ENCODE measurements around the gene MT1X. TPM values are rescaled to one million over a fixed set of nuclear protein-coding genes. Genes with fewer than 3 reads are reported as not detected.

The MT1X gene
- polyA plus RNA-seq, 2 of the 4 experiments (the other 2 are of a cell fraction), result 44.0 to 131 TPM

DNA sequence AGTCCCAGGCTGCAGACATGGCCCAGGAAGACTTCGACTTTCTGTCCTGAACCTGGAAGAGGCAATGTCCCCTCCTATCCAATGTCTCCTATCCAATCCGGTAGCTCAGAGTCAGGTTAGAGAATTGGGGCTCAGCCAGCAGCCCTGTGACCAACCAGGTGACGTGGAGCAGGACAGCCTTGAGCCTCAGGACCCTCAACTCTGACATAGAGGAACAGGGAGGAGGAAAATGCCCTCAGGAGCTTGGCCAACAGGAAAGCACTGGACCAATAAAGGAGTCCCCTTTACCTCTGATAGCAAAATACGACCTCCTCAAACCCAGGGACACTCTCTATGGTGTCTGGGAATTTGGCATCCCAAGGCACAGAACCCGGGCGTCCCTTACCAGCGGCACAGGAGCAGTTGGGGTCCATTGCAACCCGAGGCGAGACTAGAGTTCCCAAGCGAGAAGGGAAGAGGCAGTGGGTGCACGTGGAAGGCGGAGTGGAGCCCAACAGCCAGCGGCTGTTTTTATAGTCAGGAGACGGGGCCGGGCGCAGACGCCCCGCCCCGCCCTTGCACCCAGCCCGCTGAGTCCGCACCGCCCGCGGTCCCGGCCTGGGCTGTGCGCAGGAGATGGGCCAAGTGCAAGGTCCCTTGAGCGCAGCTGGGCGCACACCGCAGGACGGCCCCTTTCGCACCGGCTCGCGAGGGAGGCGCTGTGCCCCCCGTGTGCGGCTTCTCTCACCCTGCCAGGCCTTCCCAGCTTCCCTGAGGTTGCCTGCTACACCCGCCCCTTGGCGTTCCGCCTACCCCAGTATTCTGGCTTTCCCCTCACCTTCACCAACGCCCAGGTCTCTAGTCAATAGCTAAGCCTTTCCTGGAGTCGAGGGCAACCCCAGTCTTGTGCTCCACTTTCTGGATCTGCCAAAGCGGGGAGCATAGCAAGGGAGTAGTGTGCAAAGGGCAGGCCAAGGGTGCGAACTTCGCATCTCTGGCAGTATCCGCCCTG, 14.4 kb upstream of the MT1X start, which contains the start of gene MT1G:
TSS of gene MT1G (minus strand) at position 485 of the 991 bp plus-strand sequence. CDS start at position 413, 72 bp downstream.
- no peak for FAIRE-seq
- H3K4me2 ChIP-seq, result no peak within 1 kb of the TSS
- ChIA-PET CTCF (interaction anchor here (0.7 to 1.9 kb wide), 5 partner anchors 17 to 34 kb away, joined by 3 to 6 read pairs (median 3); no protein-coding TSS in a partner anchor), POLR2A (interaction anchor here (1.1 kb wide), 1 partner anchor 11 kb away, joined by 4 read pairs; no protein-coding TSS in a partner anchor)
- TF ChIP-seq SMC3 (IDR thresholded peaks at IDR 0.05) (no peak), NPAS2 (CRISPR knock-in tag; IDR thresholded peaks at IDR 0.05; ENCODE audit: borderline replicate concordance) (no peak), POLR2A (IDR thresholded peaks at IDR 0.05; ENCODE audit: low read length) (no peak), ZSCAN20 (CRISPR knock-in tag; IDR thresholded peaks at IDR 0.05) (no peak), SREBF2 (IDR thresholded peaks at IDR 0.05) (no peak), TFCP2L1 (CRISPR knock-in tag; IDR thresholded peaks at IDR 0.05) (no peak), MAX (IDR thresholded peaks at IDR 0.05) (no peak), PHF8 (IDR thresholded peaks at IDR 0.05; ENCODE audit: borderline replicate concordance, low read depth) (no peak), EHF (CRISPR knock-in tag; IDR thresholded peaks at IDR 0.05) (no peak), FOSL2 (IDR thresholded peaks at IDR 0.05) (no peak), FOSL2 (CRISPR knock-in tag; IDR thresholded peaks at IDR 0.05) (no peak), CBX8 (IDR thresholded peaks at IDR 0.05) (no peak), NFE2L2 (conservative IDR thresholded peaks at IDR 0.05; ENCODE audit: low read length) (no peak), HDAC2 (IDR thresholded peaks at IDR 0.05) (no peak), CEBPB (IDR thresholded peaks at IDR 0.05) (no peak), RFX5 (IDR thresholded peaks at IDR 0.05) (no peak), HOXB13 (CRISPR knock-in tag; IDR thresholded peaks at IDR 0.05; ENCODE audit: low read depth) (no peak)
- TF ChIP-seq, protein P1, sequence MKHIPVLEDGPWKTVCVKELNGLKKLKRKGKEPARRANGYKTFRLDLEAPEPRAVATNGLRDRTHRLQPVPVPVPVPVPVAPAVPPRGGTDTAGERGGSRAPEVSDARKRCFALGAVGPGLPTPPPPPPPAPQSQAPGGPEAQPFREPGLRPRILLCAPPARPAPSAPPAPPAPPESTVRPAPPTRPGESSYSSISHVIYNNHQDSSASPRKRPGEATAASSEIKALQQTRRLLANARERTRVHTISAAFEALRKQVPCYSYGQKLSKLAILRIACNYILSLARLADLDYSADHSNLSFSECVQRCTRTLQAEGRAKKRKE (CRISPR knock-in tag; IDR thresholded peaks at IDR 0.05; ENCODE audit: low read depth), result no peak
- TF ChIP-seq, protein P2, sequence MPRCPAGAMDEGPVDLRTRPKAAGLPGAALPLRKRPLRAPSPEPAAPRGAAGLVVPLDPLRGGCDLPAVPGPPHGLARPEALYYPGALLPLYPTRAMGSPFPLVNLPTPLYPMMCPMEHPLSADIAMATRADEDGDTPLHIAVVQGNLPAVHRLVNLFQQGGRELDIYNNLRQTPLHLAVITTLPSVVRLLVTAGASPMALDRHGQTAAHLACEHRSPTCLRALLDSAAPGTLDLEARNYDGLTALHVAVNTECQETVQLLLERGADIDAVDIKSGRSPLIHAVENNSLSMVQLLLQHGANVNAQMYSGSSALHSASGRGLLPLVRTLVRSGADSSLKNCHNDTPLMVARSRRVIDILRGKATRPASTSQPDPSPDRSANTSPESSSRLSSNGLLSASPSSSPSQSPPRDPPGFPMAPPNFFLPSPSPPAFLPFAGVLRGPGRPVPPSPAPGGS (IDR thresholded peaks at IDR 0.05), result no peak
- TF ChIP-seq, protein P3, sequence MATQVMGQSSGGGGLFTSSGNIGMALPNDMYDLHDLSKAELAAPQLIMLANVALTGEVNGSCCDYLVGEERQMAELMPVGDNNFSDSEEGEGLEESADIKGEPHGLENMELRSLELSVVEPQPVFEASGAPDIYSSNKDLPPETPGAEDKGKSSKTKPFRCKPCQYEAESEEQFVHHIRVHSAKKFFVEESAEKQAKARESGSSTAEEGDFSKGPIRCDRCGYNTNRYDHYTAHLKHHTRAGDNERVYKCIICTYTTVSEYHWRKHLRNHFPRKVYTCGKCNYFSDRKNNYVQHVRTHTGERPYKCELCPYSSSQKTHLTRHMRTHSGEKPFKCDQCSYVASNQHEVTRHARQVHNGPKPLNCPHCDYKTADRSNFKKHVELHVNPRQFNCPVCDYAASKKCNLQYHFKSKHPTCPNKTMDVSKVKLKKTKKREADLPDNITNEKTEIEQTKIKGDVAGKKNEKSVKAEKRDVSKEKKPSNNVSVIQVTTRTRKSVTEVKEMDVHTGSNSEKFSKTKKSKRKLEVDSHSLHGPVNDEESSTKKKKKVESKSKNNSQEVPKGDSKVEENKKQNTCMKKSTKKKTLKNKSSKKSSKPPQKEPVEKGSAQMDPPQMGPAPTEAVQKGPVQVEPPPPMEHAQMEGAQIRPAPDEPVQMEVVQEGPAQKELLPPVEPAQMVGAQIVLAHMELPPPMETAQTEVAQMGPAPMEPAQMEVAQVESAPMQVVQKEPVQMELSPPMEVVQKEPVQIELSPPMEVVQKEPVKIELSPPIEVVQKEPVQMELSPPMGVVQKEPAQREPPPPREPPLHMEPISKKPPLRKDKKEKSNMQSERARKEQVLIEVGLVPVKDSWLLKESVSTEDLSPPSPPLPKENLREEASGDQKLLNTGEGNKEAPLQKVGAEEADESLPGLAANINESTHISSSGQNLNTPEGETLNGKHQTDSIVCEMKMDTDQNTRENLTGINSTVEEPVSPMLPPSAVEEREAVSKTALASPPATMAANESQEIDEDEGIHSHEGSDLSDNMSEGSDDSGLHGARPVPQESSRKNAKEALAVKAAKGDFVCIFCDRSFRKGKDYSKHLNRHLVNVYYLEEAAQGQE (IDR thresholded peaks at IDR 0.05), result no peak
- TF ChIP-seq, protein P4, sequence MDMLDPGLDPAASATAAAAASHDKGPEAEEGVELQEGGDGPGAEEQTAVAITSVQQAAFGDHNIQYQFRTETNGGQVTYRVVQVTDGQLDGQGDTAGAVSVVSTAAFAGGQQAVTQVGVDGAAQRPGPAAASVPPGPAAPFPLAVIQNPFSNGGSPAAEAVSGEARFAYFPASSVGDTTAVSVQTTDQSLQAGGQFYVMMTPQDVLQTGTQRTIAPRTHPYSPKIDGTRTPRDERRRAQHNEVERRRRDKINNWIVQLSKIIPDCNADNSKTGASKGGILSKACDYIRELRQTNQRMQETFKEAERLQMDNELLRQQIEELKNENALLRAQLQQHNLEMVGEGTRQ (IDR thresholded peaks at IDR 0.05), result no peak
- no peaks in the 10 kb centered on the region for H3K9me3 ChIP-seq
- no peak for ATAC-seq
- no peak within 1 kb of the TSS for H3K4me3 ChIP-seq
- no peaks in the 10 kb centered on the region for H3K4me1 ChIP-seq
- H3K27ac ChIP-seq, result no peak within 1 kb of the TSS
- DNase-seq (ENCODE audit: low read depth in 1 of 2, low spot score in 1 of 2), result no peak
- WGBS (ENCODE audit: missing lambda C conversion rate), result 76% methylated on average over 46 of the region's 46 CpGs
